ENCODE results near the gene DUT. TPM values are rescaled to one million over a fixed set of nuclear protein-coding genes. Genes with fewer than 3 reads are reported as not detected.

Gene DUT
- total RNA-seq, 1 donor from 2014 or later, result 273 TPM

DNA sequence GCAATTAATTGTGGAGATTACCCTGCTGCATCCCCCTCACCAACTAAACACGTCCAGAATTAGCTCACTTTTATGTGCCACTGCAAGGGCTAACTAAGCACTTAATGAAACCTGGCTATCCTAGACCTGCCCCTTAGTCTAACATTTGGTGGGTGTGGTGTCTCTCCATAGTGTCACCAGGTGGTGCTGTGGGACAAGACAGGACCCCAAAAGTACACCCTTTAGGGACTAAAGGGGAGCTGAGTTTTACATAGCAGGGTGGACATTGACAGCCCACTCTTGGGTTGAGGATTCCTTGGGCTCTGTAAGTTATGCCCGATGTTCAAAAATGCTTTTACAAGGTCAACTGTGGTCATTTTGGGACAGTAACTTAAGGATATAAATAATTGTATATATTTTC lies 5.7 kb downstream of the DUT start:
- H3K27me3 Mint-ChIP-seq, result no peaks in the 10 kb centered on the region
- peaks cover 39% of the 10 kb centered on the region for H3K4me1 Mint-ChIP-seq
- H3K36me3 Mint-ChIP-seq (ENCODE audit: low read depth), result peaks cover 61% of the 10 kb centered on the region
- no peak overlapping the region for H3K27ac Mint-ChIP-seq
- DNase-seq, result no peak
- intact Hi-C loops (cut with micrococcal nuclease), result no loop called here
- no peaks in the 10 kb centered on the region for H3K9me3 Mint-ChIP-seq
- H3K4me3 Mint-ChIP-seq, result no peak overlapping the region

DNA sequence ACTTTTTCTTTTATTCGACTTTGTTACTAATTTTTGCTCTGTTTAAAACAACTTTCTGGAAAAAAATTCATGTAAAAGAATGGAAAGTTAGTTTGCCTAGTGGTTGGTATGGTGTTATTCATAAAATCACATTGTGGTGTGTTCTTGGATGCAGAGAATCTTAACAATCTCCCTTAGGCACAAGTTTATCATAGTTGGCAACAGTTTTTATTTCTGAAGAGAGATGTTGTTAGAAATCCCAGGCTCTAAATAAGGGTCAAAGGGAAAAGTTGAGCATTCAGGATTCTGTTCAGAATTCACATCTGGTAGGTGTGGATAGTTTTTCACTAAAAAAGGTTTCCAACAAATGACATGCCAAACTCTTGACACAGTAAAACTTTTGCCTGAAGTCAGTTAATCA lies 6.4 kb downstream of the DUT start:
- Mint-ChIP-seq H3K36me3 (ENCODE audit: low read depth) (peaks cover 64% of the 10 kb centered on the region), H3K4me1 (peaks cover 39% of the 10 kb centered on the region)
- intact Hi-C loops (cut with micrococcal nuclease), result no loop called here

DNA sequence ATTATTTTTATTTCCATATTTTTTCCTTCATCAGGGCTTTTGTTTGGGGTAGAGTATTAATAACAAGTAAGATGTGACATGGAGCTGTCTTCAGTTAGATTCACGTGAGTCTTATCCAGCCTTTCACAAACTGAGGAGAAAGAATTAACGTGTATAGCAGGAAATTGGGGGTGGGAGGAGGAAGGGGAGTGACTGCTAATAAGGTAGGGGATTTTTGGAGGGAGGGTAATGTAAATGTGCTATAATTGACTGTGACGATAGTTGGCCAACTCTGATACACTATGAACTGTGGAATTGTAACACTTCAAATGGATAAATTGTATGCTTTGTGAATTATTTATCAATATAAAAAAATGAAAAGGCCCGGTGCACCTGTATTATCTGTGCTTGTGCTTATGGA lies 8.9 kb downstream of the DUT start:
- no peak overlapping the region for H3K4me3 Mint-ChIP-seq
- H3K27ac Mint-ChIP-seq, result no peak overlapping the region
- intact Hi-C loops (cut with micrococcal nuclease), result no loop called here
- H3K36me3 Mint-ChIP-seq (ENCODE audit: low read depth), result peaks cover 54% of the 10 kb centered on the region
- H3K9me3 Mint-ChIP-seq, result no peaks in the 10 kb centered on the region
- H3K4me1 Mint-ChIP-seq, result peaks cover 18% of the 10 kb centered on the region
- no peak for DNase-seq
- no peaks in the 10 kb centered on the region for H3K27me3 Mint-ChIP-seq

More for the DNA sequence above, 6.4 kb downstream of the DUT start:
- DNase-seq, result no peak
- Mint-ChIP-seq H3K27ac (no peak overlapping the region), H3K27me3 (no peaks in the 10 kb centered on the region), H3K9me3 (no peaks in the 10 kb centered on the region), H3K4me3 (no peak overlapping the region)

DNA sequence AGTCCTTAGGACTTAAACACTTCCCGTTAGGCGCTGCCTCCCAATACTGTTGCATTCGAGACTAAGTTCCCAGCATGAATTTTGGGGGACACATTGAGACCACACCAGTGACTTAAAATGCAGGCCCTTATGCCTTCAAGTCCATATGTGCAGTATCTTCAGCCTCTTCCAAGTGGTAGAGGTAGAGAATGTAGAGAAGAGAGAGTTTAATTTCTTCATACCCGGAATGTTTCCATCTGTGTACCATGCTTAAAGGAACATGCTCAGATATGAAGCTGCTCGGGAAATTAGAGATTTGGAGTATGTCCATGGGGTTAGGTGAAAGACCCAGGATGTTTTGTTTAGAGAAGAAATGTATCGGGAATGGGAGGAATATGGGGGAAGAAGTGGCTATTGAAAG lies 12.6 kb downstream of the DUT start:
- peaks cover 36% of the 10 kb centered on the region for H3K36me3 Mint-ChIP-seq (ENCODE audit: low read depth)
- no peaks in the 10 kb centered on the region for H3K27me3 Mint-ChIP-seq
- no peak for DNase-seq
- no peaks in the 10 kb centered on the region for H3K9me3 Mint-ChIP-seq
- H3K4me3 Mint-ChIP-seq, result no peak overlapping the region
- intact Hi-C loops (cut with micrococcal nuclease), result no loop called here
- H3K4me1 Mint-ChIP-seq, result peaks cover 5% of the 10 kb centered on the region
- no peak overlapping the region for H3K27ac Mint-ChIP-seq

DNA sequence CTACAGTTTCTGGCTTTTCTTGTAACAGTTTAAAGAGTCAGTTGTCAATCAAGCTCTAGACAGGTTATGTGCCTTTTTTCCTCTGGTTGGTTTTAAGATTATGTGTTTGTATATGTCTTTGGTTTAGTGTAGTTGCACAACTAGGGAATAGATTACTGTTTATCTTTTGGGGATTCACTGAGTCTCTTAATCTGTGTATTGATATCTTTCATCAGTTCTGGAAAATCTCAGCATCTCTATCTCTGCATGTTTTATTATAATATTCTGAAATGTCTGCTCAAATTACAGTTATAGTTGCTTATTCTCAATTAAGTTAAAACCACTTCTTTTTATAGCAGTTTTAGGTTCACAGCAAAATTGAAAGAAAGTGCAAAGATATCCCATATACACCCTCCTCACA lies 14.3 kb downstream of the DUT start:
- no peaks in the 10 kb centered on the region for H3K4me1 Mint-ChIP-seq
- no peak for DNase-seq
- H3K27me3 Mint-ChIP-seq, result no peaks in the 10 kb centered on the region
- no peak overlapping the region for H3K27ac Mint-ChIP-seq
- no peak overlapping the region for H3K4me3 Mint-ChIP-seq
- intact Hi-C loops (cut with micrococcal nuclease), result no loop called here
- H3K36me3 Mint-ChIP-seq (ENCODE audit: low read depth), result peaks cover 27% of the 10 kb centered on the region
- H3K9me3 Mint-ChIP-seq, result no peaks in the 10 kb centered on the region

DNA sequence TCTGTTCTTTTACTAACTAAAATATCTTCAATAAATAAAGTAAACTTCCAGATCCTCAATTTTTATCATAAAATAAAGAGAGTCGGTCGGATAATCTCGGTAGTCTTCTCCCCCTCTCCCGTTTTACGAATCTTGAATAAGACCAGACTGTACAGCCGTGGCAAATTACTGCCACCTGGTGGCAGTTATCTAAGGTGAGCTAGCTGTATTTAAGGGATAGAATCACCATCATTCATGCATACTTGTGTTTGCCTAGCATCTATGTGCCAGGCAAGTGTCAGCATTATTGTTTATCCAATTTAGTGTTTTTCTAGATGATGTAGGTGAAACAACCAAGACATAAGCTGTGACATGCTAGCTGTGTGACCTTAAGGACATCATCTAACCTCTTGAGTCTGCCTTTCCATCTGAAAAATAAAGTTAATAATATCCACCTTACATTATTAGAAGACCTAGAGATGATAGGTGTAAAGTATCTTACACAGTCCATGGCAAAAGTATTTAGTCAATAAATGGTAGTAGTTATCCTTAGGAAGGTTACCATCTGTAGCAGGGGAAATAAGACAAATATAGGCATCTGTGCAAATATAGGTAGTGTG lies 21.3 kb downstream of the DUT start:
- Mint-ChIP-seq H3K27me3 (no peaks in the 10 kb centered on the region), H3K36me3 (ENCODE audit: low read depth) (no peaks in the 10 kb centered on the region), H3K9me3 (no peaks in the 10 kb centered on the region), H3K4me3 (no peak overlapping the region), H3K27ac (no peak overlapping the region), H3K4me1 (peaks cover 2% of the 10 kb centered on the region)
- intact Hi-C loops (cut with micrococcal nuclease), result loop anchor here (10.0 kb wide), 1 partner anchor 1792 kb away; no protein-coding TSS in a partner anchor
- DNase-seq, result peak; percentile 86

DNA sequence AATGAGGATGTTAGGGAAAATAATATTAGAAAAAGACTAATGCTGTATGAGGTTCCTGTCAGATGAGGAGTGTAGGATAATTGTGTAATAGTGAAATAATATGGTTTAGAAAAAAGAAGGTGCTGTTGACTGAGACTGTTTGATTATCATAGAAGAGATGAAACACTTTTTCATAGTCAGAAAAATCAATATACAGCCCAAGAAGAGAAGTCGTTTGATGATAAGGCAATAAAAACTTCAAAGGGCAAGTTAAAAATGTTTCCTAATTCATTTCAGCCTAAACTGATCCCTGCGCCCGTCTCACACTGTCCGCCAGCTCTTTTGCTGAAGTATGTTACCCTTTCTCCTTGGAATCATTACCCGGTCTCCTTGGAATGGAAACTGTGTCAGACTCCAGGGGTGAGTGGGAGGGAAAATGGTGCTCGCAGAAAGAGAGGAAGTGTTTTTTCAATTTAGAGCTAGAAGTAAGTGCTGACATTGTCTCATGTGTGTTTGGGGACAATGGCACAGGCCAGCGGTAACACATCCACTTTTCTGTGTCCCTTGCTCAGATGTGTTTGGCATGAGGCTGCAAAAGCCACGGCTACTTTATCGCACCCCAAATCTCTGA lies 23.6 kb downstream of the DUT start:
- DNase-seq, result no peak
- peaks cover 3% of the 10 kb centered on the region for H3K27me3 Mint-ChIP-seq
- intact Hi-C loops (cut with micrococcal nuclease), result loop anchor here (10.0 kb wide), 1 partner anchor 1790 kb away; no protein-coding TSS in a partner anchor
- no peaks in the 10 kb centered on the region for H3K36me3 Mint-ChIP-seq (ENCODE audit: low read depth)
- H3K9me3 Mint-ChIP-seq, result no peaks in the 10 kb centered on the region
- no peak overlapping the region for H3K4me3 Mint-ChIP-seq
- peaks cover 6% of the 10 kb centered on the region for H3K4me1 Mint-ChIP-seq
- H3K27ac Mint-ChIP-seq, result no peak overlapping the region

DNA sequence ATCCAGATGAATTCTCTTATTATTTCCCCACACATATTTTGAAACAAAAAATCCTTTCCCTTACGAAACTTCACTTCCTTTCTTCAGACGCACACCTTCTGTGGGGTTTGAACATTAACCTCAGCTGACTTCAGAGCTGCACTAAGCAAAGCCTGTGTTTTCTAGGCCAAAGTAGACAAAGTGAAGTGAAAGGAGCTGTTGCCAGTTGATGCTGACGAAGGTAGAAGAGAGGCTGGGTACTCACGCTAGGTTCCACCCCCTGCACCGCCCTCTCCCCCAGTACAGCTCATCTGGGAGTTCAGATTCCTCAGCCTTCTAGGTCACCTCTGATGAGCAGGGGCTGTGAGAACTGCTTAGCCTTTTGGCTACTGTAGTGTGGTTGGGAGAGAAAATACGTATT lies 24.1 kb downstream of the DUT start:
- H3K4me1 Mint-ChIP-seq, result peaks cover 6% of the 10 kb centered on the region
- no peak for DNase-seq
- no peak overlapping the region for H3K27ac Mint-ChIP-seq
- H3K27me3 Mint-ChIP-seq, result peaks cover 3% of the 10 kb centered on the region
- H3K4me3 Mint-ChIP-seq, result no peak overlapping the region
- no peaks in the 10 kb centered on the region for H3K36me3 Mint-ChIP-seq (ENCODE audit: low read depth)
- no peaks in the 10 kb centered on the region for H3K9me3 Mint-ChIP-seq
- intact Hi-C loops (cut with micrococcal nuclease), result loop anchor here (10.0 kb wide), 1 partner anchor 1789 kb away; no protein-coding TSS in a partner anchor

DNA sequence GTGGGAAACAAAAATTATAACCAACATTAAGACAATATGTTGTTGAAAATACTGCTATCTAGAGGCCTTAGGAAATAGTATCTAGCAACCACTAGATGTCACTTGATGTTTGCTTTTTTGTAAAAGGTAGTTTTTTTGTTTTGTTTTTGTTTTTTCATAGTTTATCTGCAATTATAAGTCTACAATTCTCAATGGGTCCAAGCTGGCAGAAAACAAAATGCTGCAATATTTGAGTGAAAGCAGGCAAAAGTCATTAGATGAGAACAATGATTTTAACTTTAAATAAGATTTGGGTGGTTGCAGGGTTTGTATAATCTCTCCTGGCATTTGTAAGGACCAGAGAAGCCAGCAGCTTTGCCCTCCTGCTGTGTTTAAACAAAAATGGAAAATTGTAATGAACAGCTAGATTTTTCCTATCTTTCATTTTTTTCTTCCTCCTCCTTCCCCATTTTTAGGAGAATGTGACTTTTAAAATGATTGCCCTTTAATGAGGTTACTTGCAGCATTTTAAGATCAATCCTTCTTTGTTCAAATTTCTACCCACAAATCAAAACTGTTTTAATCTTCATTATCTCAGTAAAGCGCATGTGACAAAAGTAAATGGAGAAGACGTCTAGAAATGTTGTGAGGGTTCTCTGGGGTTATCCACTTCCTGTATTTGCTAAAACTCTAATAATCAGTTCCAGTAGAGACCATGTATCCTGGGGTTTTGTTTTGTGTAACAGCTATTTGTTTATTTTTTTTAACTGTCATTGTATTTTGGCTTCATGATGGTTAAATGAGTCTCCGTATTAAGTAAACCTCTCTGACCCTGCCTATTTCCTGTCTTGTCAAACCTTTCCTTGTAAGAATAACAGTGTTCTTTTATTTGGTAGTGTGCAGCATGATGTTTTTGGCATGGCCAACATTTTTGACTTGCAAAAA lies 27.3 kb downstream of the DUT start:
- H3K4me3 Mint-ChIP-seq, result no peak overlapping the region
- intact Hi-C loops (cut with micrococcal nuclease), result loop anchor here (10.0 kb wide), 1 partner anchor 1786 kb away; no protein-coding TSS in a partner anchor
- peaks cover 5% of the 10 kb centered on the region for H3K4me1 Mint-ChIP-seq
- no peak for DNase-seq
- no peak overlapping the region for H3K27ac Mint-ChIP-seq
- H3K36me3 Mint-ChIP-seq (ENCODE audit: low read depth), result no peaks in the 10 kb centered on the region
- peaks cover 3% of the 10 kb centered on the region for H3K27me3 Mint-ChIP-seq
- no peaks in the 10 kb centered on the region for H3K9me3 Mint-ChIP-seq

DNA sequence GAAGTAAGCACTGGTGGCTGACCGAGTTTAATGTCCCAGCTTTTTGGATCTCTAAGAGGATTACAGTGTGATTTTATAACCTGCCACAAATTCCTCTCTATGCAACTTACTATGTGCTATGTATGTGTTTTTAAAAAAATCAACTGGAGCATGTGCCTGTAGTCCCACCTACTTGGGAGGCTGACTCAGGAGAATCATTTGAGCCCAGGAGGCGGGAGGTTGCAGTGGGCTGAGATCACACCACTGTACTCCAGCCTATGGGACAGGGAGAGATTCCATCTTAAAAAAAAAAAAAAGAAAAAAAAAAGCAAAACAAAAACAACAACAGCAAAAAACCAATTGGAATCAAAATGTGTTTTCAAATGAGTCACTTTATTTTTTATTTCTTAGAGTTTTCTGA lies 29.6 kb downstream of the DUT start:
- intact Hi-C loops (cut with micrococcal nuclease), result no loop called here
- H3K4me3 Mint-ChIP-seq, result no peak overlapping the region
- no peak for DNase-seq
- peaks cover 3% of the 10 kb centered on the region for H3K9me3 Mint-ChIP-seq
- H3K27me3 Mint-ChIP-seq, result peaks cover 4% of the 10 kb centered on the region
- H3K4me1 Mint-ChIP-seq, result peaks cover 5% of the 10 kb centered on the region
- H3K36me3 Mint-ChIP-seq (ENCODE audit: low read depth), result no peaks in the 10 kb centered on the region
- H3K27ac Mint-ChIP-seq, result no peak overlapping the region

DNA sequence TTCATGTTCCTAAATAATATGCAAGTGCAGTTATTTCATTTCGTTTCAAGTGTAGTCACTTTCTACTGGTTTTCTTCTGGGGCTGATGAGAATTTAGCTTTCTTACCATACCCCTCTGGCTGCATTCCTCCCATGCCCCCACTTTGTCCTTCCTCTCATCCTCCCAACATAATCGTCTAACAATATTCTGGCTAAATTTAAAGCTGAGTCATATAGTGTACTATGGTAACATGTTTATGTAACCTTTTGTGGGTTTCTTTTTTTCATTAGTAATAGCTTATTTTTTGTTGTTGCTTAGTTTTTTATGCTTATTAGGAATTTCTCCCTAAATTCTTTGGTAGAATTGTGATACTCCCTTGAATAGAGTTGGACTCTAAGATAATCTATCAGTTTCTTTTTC lies 30.5 kb downstream of the DUT start:
- H3K36me3 Mint-ChIP-seq (ENCODE audit: low read depth), result no peaks in the 10 kb centered on the region
- DNase-seq, result no peak
- intact Hi-C loops (cut with micrococcal nuclease), result no loop called here
- peaks cover 5% of the 10 kb centered on the region for H3K4me1 Mint-ChIP-seq
- peaks cover 3% of the 10 kb centered on the region for H3K9me3 Mint-ChIP-seq
- H3K27me3 Mint-ChIP-seq, result peaks cover 9% of the 10 kb centered on the region
- H3K4me3 Mint-ChIP-seq, result no peak overlapping the region
- no peak overlapping the region for H3K27ac Mint-ChIP-seq

DNA sequence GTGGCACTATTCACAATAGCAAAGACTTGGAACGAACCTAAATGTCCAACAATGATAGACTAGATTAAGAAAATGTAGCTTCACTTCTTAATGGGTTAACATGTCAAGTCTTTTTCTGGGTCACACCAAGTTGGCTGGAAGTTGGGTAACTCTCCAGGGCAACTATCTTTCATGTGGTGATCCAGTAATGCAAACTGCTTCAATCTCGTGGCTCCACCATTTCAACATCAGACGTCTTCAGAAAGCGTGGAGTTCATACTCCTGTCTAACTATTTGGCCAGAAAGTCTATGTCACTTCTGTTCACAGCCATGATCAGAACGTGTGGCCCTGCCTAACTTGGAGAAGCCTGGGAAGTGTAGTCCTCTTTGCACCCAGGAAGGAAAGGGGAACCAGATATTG lies 32.2 kb downstream of the DUT start:
- peaks cover 11% of the 10 kb centered on the region for H3K27me3 Mint-ChIP-seq
- H3K36me3 Mint-ChIP-seq (ENCODE audit: low read depth), result no peaks in the 10 kb centered on the region
- DNase-seq, result no peak
- intact Hi-C loops (cut with micrococcal nuclease), result no loop called here
- peaks cover 3% of the 10 kb centered on the region for H3K4me1 Mint-ChIP-seq
- H3K4me3 Mint-ChIP-seq, result no peak overlapping the region
- peaks cover 3% of the 10 kb centered on the region for H3K9me3 Mint-ChIP-seq
- no peak overlapping the region for H3K27ac Mint-ChIP-seq

DNA sequence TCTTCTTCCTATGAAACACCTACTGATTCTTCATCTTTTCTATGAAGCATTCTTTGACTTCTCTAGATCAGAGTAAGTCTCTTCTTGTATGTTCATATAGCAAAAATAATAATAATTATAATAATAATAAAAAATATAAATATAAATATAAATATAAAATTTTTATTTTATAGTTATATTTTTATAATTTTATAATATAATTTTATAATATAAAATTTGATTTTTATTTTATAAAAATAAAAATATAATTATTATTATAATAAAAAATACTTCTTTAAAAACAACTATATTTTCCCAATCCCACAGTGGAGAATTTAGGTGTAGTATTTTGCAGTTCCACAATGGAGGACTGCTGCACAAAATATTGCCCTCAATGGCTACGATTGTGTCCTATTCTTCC lies 34.3 kb downstream of the DUT start:
- peaks cover 12% of the 10 kb centered on the region for H3K27me3 Mint-ChIP-seq
- intact Hi-C loops (cut with micrococcal nuclease), result no loop called here
- no peak overlapping the region for H3K4me3 Mint-ChIP-seq
- H3K27ac Mint-ChIP-seq, result no peak overlapping the region
- DNase-seq, result no peak
- no peaks in the 10 kb centered on the region for H3K36me3 Mint-ChIP-seq (ENCODE audit: low read depth)
- H3K9me3 Mint-ChIP-seq, result peaks cover 3% of the 10 kb centered on the region
- no peaks in the 10 kb centered on the region for H3K4me1 Mint-ChIP-seq

All from activated CD4-positive, alpha-beta T cell treated with anti-CD3 and anti-CD28 coated beads, Interleukin-2, amount 10 ng/mL, durations not matched to agents 24 days and 14 days (primary cell).